Measurements from ENCODE around the gene GTPBP6. TPM values are rescaled to one million over a fixed set of nuclear protein-coding genes. Genes with fewer than 3 reads are reported as not detected.
A peak's percentile ranks its signal among the peaks of the same experiment; 100 is the strongest.

GTPBP6 gene
- total and polyA plus RNA-seq, 12 donors = 5.3 to 57.1 (median 38.1) TPM

DNA sequence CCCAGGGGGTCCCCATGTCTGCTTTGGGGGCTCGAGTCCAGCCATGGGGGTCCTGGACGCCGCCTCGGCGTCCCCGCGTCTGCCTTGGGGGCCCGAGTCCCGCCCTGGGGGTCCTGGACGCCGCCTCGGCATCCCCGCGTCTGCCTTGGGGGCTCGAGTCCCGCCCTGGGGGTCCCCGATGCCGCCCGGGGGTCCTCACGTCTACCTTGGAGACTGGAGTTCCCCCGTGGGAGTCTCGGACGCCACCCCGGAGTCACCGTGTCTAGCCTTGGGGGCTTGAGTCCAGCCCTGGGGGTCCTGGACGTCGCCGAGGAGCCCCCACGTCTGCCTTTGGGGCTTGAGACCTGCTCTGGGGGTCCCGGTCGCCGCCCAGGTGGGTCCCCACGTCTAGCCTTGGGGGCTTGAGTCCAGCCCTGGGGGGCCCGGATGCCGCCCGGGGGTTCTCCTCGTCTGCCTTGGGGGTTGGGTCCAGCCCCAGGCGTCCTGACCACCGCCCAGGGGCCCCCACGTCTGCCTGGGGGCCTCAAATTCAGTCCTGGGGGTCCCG, 1.1 kb upstream of the GTPBP6 start:
- TF ChIP-seq POLR2A (IDR thresholded peaks at IDR 0.05) = no peak
- TF ChIP-seq, protein P1, sequence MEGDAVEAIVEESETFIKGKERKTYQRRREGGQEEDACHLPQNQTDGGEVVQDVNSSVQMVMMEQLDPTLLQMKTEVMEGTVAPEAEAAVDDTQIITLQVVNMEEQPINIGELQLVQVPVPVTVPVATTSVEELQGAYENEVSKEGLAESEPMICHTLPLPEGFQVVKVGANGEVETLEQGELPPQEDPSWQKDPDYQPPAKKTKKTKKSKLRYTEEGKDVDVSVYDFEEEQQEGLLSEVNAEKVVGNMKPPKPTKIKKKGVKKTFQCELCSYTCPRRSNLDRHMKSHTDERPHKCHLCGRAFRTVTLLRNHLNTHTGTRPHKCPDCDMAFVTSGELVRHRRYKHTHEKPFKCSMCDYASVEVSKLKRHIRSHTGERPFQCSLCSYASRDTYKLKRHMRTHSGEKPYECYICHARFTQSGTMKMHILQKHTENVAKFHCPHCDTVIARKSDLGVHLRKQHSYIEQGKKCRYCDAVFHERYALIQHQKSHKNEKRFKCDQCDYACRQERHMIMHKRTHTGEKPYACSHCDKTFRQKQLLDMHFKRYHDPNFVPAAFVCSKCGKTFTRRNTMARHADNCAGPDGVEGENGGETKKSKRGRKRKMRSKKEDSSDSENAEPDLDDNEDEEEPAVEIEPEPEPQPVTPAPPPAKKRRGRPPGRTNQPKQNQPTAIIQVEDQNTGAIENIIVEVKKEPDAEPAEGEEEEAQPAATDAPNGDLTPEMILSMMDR (IDR thresholded peaks at IDR 0.05) = no peak
- WGBS, 4 donors = 0 to 1% (median 0%) methylated on average over 5 to 41 of the region's 41 CpGs
- DNase-seq = peak in 4 of 7 donors; percentile 34 to 59 (median 49)
- peak overlapping the region in 3 of 5 donors; percentile 60 to 81 (median 76) for H3K27ac ChIP-seq
- H3K27me3 ChIP-seq = no peaks in the 10 kb centered on the region
- peaks cover 12 to 15% of the 10 kb centered on the region in 2 donors for H3K4me1 ChIP-seq (replicated peaks in 1 of 2)
- no peaks in the 10 kb centered on the region for H3K9me3 ChIP-seq (replicated peaks in 1 of 3)
- peak overlapping the region; percentile 40 to 100 (median 89) for H3K4me3 ChIP-seq
- H3K36me3 ChIP-seq (replicated peaks in 1 of 2) = peaks cover 0 to 6% of the 10 kb centered on the region in 2 donors
- intact Hi-C loops (cut with DNase I) = no loop called here

DNA sequence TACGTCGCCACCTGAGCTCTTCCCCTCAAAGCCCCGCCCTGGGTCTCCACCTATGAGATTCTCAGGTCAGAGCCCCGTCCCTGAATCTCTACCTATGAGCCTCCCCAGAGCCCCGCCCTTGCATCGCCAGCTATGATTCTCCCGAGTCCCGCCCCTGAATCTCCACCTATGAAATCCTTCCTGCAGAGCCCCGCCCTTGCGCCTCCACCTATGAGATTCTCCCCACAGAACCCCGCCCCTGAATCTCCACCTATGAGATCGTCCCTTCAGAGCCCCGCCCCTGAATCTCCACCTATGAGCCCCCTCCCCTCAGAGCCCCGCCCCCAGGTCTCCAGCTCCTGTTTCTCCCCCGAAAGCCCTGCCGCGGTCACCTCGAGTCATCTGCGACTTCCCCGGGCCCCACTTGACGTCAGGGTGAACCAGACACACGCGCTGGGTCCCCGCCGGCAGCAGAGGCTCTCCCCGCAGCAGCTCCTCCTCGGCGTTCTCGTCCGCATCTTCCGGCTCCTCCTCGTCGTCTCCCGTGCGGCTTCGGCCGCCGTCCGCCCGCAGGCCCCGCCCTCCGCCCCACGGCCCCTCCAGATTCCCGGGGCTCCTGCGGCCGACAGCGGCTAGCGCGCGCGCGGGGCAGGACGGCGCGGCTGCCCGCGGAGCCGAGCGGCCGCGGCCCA, 393 bp downstream of the GTPBP6 start:
- Histone ChIP-seq H3K9me3 (replicated peaks in 1 of 3) (no peaks in the 10 kb centered on the region), H3K4me1 (replicated peaks in 1 of 2) (peaks cover 12 to 15% of the 10 kb centered on the region in 2 donors), H3K4me3 (peak overlapping the region in 3 of 4 donors; percentile 62 to 88 (median 79)), H3K27ac (peak overlapping the region; percentile 76 to 98 (median 94)), H3K27me3 (no peaks in the 10 kb centered on the region), H3K36me3 (replicated peaks in 1 of 2) (peaks cover 0 to 17% of the 10 kb centered on the region in 2 donors)
- DNase-seq = peak; percentile 97 to 100 (median 100)
- 0 to 3% (median 1%) methylated on average over 14 to 61 of the region's 61 CpGs for WGBS, 4 donors
- intact Hi-C loops (cut with DNase I) = no loop called here
- TF ChIP-seq, protein P1 (IDR thresholded peaks at IDR 0.05) = peak in 1 of 6 experiments; percentile 8
- TF ChIP-seq POLR2A (IDR thresholded peaks at IDR 0.05) = peak; percentile 67 to 76

DNA sequence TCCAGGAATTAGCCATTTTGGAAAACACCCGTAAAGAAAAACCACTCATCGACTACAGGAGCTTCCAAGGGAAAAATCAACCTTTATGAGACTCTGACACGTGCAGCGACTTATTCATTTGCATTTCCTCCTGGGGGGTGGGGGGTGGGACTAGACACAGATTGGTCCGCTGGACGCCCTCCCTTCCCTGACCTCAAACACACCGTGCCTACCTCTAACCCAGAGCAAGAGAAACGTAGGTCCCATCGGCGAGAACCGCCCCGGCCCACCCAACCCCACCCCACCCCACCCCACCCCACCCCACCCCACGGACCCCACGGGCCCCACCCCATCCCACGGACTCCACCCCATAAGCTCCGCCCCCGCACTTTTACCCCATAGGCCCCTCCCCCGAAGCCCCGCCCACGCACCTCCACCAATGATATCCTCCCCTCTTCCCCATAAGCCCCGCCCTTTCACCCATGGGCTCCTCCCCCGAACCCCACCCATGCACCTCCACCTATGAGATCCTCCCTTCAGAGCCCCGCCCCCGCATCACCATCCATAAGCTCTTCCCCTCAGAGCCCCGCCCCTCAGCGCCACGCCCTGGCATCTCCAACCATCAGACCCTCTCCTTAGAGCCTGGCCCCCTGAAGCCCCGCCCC, 1.1 kb downstream of the GTPBP6 start:
- intact Hi-C loops (cut with DNase I) = no loop called here
- no peak for DNase-seq

More for the DNA sequence above, 1.1 kb downstream of the GTPBP6 start:
- Histone ChIP-seq H3K27ac (peak overlapping the region in 3 of 5 donors; percentile 53 to 98 (median 95)), H3K27me3 (no peaks in the 10 kb centered on the region), H3K4me1 (replicated peaks in 1 of 2) (peaks cover 12 to 15% of the 10 kb centered on the region in 2 donors), H3K9me3 (replicated peaks in 1 of 3) (no peaks in the 10 kb centered on the region), H3K4me3 (peak overlapping the region in 2 of 4 donors; percentile 79 to 88), H3K36me3 (replicated peaks in 1 of 2) (peaks cover 0 to 22% of the 10 kb centered on the region in 2 donors)
- WGBS, 4 donors = 50 to 60% (median 53%) methylated on average over 18 to 28 of the region's 28 CpGs
- TF ChIP-seq, protein P1 (IDR thresholded peaks at IDR 0.05) = no peak
- no peak for TF ChIP-seq POLR2A (IDR thresholded peaks at IDR 0.05)

Data from adrenal gland (tissue), 12 donors.